Nephron (organoid): ENCODE data around the gene SORCS2.

Source experiments
- H3K27ac Mint-ChIP-seq, 3 experiments: 2 replicates each; pipeline ENCODE4 v1.8.0; 2020; ENCODE audit warnings: mixed read lengths in 3 of 3, mild to moderate bottlenecking in 2 of 3, moderate library complexity in 1 of 3
- H3K27me3 Mint-ChIP-seq: 2 replicates; pipeline ENCODE4 v1.8.0; 2021; ENCODE audit warnings: low read depth, mild to moderate bottlenecking, moderate library complexity, mixed read lengths
- H3K36me3 Mint-ChIP-seq: 2 replicates; pipeline ENCODE4 v1.8.0; 2020; ENCODE audit warnings: low read depth, mixed read lengths
- H3K4me1 Mint-ChIP-seq: 2 replicates; pipeline ENCODE4 v1.8.0; 2020; ENCODE audit warnings: mixed read lengths
- H3K4me3 Mint-ChIP-seq, 3 experiments: 2 replicates each; pipeline ENCODE4 v1.8.0; 2020; ENCODE audit warnings: mild to moderate bottlenecking in 3 of 3, mixed read lengths in 3 of 3, moderate library complexity in 2 of 3
- H3K9me3 Mint-ChIP-seq: 2 replicates; pipeline ENCODE4 v1.8.0; 2020; ENCODE audit warnings: mixed read lengths
- CTCF ChIP-seq, 3 experiments: fragments of 200-600 bp; sonication (generic); IDR thresholded peaks; one replicate each; pipeline ENCODE4 v1.5.0; 2021; ENCODE audit warnings: antibody characterized with exemption in 3 of 3; ENCODE audit not compliant: unreplicated experiment in 3 of 3

The SORCS2 gene

GRCh38 chr4:7663075-7663541 lies 470.8 kb downstream of the SORCS2 start:
- Mint-ChIP-seq H3K9me3 (peaks cover 2% of the 10 kb centered on the region), H3K4me3 (no peak overlapping the region), H3K4me1 (no peaks in the 10 kb centered on the region), H3K27me3 (peaks cover 21% of the 10 kb centered on the region), H3K27ac (no peak overlapping the region), H3K36me3 (peaks cover 3% of the 10 kb centered on the region)
- TF ChIP-seq CTCF (IDR thresholded peaks at IDR 0.05; ENCODE audit: unreplicated experiment in 3 of 3), result no peak

- H3K36me3 Mint-ChIP-seq, result peaks cover 5% of the 10 kb centered on the region
- H3K27me3 Mint-ChIP-seq, result peaks cover 21% of the 10 kb centered on the region
- no peaks in the 10 kb centered on the region for H3K4me1 Mint-ChIP-seq
These were observed 471.8 kb downstream of the SORCS2 start for GRCh38 chr4:7664106-7664505.

GRCh38 chr4:7665321-7665720 lies 473.0 kb downstream of the SORCS2 start:
- Mint-ChIP-seq H3K4me3 (no peak overlapping the region), H3K4me1 (no peaks in the 10 kb centered on the region), H3K9me3 (peaks cover 7% of the 10 kb centered on the region), H3K27me3 (peaks cover 21% of the 10 kb centered on the region), H3K27ac (no peak overlapping the region), H3K36me3 (peaks cover 8% of the 10 kb centered on the region)
- no peak for TF ChIP-seq CTCF (IDR thresholded peaks at IDR 0.05; ENCODE audit: unreplicated experiment in 3 of 3)

More at GRCh38 chr4:7664106-7664505, 471.8 kb downstream of the SORCS2 start:
- Mint-ChIP-seq H3K4me3 (no peak overlapping the region), H3K9me3 (peaks cover 4% of the 10 kb centered on the region), H3K27ac (no peak overlapping the region)
- no peak for TF ChIP-seq CTCF (IDR thresholded peaks at IDR 0.05; ENCODE audit: unreplicated experiment in 3 of 3)

DNA sequence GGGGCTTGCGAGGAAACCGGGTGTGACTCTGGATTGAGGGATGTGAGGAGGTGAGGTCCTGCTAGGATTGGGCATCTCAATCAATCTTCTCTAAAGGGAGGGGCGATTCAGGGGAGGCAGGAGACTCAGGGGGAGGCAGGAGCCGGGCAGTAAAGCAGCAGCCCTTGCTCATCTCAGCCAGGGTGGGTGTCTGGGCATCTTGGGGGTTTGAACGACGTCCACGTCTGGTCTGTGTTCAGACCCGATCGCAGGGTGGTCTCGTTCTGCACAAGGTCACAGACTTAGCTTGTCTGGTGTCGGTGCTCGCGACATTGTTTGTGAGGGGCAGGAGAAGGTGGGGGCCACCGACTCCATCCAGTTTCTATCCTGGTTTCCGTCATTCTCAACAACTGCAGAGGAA lies 473.7 kb downstream of the SORCS2 start:
- Mint-ChIP-seq H3K4me1 (no peaks in the 10 kb centered on the region), H3K4me3 (no peak overlapping the region), H3K27me3 (peaks cover 18% of the 10 kb centered on the region), H3K9me3 (peaks cover 13% of the 10 kb centered on the region), H3K36me3 (peaks cover 12% of the 10 kb centered on the region), H3K27ac (no peak overlapping the region)
- TF ChIP-seq CTCF (IDR thresholded peaks at IDR 0.05; ENCODE audit: unreplicated experiment in 3 of 3), result no peak

DNA sequence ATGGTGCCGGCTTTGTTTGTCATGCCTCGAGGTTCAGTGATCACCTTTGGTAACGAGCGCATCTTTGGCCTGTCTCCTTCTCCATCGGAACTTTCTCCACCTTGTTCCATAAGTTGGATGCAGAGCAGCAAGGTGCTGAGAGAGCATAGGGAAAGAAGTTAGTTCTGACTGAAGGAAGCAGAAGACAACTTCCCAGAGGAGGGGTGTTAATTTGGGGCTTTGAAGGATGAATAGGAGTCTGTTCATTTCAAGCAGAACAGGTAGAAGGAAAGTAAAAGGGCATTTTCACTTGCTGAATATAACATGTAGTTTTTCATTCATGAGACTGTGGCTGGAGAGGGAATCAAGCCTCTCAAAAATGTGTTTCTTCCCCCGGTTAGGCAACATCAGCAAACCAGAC lies 474.4 kb downstream of the SORCS2 start:
- Mint-ChIP-seq H3K27me3 (peaks cover 17% of the 10 kb centered on the region), H3K27ac (no peak overlapping the region), H3K9me3 (peaks cover 20% of the 10 kb centered on the region), H3K36me3 (peaks cover 18% of the 10 kb centered on the region), H3K4me1 (no peaks in the 10 kb centered on the region), H3K4me3 (no peak overlapping the region)
- TF ChIP-seq CTCF (IDR thresholded peaks at IDR 0.05; ENCODE audit: unreplicated experiment in 3 of 3), result no peak

GRCh38 chr4:7668271-7668670 lies 475.9 kb downstream of the SORCS2 start:
- Mint-ChIP-seq H3K36me3 (peaks cover 18% of the 10 kb centered on the region), H3K4me1 (no peaks in the 10 kb centered on the region), H3K27ac (no peak overlapping the region), H3K9me3 (peaks cover 27% of the 10 kb centered on the region), H3K4me3 (no peak overlapping the region), H3K27me3 (peaks cover 13% of the 10 kb centered on the region)
- no peak for TF ChIP-seq CTCF (IDR thresholded peaks at IDR 0.05; ENCODE audit: unreplicated experiment in 3 of 3)
